Renal cortex interstitium (tissue), 11 donors: Measurements from ENCODE around the gene FYN. TPM values are rescaled to one million over a fixed set of nuclear protein-coding genes. Genes with fewer than 3 reads are reported as not detected.

Experiments
- DNase-seq, 11 donors: peaks; one replicate each; pipeline ENCODE4 v3.0.0-alpha.2; 2013; ENCODE audit warnings: low read depth in 9 of 11, low spot score in 4 of 11; ENCODE audit errors: extremely low read depth in 1 of 11
- polyA plus RNA-seq, 3 donors: library from polyadenylated mRNA; unstranded; fragments of 120-200 nt; gene quantifications; one replicate each; pipeline ENCODE4 v1.2.1, GENCODE V29; 2013; ENCODE audit not compliant: insufficient read length in 3 of 3

The FYN gene
- polyA plus RNA-seq, 3 donors = 137 to 177 (median 176) TPM

DNA sequence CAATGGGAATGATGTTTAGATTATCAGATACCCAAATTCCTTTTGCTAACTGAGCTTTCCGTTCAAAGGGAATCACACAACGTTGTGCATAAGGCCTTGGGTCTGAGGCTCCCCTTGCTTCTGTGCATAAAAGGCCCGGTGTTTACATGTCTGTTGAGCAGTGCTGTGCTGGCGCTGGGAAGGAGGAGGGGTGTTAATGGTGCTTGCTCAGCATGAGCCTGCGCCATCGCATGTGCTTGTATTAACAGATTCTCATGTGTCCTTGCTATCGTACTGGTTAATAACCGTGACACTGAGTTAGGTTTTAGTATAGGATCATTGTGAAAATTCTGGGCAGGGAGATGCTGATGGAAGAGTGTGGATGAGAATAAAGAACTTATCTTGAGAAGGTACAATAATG lies 205.3 kb downstream of the FYN start:
- no peak for DNase-seq

GRCh38 chr6:111666847-111667246 lies 206.4 kb downstream of the FYN start:
- no peak for DNase-seq

GRCh38 chr6:111664565-111665030 lies 208.7 kb downstream of the FYN start:
- DNase-seq = no peak

DNA sequence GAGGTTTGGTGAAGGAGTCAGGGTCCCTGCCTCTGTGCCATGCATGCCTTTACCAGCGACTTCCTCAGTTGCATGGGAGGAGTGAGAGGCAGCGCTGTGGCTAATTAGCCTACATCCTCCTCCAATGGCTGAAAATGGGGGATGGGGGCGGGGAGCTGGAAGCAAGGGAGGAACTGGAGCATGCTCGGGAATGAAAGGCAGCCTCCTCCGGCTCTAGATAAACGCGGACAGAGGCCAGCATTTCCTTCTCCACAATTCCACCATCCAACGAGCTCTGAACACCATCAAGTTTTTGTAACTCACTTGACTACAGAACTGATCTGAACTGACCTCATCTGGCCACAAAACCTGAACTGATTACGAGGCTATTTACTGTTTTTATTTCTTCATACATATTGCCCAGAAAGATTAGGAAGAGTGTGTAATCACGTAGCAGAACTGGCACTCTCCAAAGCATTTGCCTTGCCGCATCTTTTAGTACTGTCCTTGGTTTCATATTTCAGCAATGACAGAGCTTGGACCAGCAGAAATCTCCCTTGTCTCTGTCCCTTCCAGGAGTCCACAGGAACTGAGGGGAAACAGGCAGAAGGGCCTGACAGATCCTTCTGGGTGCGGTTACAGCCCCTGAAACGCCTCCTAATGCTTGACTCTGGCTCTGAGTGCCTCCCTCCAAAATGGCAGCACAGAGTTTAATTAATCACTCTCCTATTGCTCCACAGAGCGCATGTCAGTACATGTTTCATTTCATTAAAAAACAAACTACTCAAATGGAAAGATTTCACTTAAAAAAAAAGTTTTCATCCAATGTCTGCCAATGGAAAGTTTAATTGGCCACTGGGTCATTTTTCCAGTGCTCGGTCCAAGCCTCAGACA lies 209.3 kb downstream of the FYN start:
- peak in 7 of 11 donors; percentile 61 to 87 (median 74) for DNase-seq

DNA sequence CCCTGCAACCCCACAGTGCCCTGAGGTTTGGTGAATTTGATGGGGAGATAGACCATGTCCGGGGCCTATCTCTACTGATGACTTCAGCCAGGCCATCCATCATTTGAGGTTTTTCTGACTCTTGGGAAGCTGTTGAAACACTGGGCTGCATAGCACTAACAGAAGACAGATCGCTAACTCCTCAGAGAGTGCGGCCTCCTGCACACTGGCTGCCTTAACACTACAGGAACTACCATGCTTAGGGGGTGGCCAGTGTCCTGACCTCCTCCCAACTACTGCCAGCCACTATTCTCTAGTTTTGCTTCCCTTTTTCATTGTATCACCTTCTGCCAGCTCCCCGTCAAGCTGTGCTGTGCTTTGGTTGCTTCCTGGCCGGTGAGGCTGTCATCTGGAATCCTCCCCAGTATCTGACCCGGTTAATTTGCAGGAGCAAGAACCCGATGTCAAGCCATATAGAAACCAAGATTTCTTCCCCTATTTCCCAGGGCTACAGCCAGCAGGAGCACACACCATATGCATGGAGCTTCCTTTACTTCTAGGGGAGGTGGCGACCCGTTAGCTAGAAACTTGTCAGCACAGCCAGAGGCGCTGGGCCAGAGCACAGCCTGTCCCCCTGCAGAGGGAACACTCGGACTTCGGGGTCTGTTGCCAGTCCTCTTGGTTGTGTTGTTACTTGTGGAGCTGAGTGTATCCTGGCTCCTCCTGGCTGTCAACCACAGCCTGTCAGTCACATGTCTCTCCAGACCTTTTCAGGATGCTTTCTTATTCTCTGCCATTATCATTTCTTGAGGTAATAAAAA lies 210.3 kb downstream of the FYN start:
- DNase-seq = no peak

DNA sequence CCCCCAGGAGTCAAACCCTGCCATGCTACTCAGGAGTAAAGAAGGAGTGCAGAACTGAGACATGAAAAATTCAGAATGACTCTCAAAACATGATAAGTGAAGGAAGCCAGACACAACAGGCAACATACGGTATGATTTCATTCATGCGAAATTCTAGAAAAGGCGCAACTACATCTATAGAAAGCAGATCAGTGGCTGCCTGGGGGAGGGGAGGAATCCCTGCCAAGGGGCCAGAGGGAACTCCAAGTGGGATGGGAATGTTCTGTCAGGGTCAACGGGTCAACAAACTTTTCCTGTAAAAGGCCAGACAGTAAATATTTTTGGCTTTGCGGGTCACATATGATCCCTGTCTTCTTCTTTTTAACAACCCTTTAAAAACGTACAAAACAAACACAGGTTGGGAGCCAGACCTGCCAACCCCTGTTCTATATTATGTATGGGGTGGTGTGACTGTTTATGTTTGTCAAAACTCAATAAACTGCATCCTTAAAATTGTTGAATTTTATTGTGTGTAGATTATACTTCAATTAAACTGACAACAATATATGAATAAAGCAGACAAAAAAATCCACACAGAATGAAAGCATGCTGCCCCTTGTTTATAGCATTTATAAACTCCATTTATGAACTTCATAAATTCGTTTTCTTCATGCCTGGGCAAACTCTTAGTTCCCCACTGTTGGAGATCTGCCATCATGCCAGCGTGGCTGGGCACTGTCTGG lies 211.0 kb downstream of the FYN start:
- DNase-seq = no peak

DNA sequence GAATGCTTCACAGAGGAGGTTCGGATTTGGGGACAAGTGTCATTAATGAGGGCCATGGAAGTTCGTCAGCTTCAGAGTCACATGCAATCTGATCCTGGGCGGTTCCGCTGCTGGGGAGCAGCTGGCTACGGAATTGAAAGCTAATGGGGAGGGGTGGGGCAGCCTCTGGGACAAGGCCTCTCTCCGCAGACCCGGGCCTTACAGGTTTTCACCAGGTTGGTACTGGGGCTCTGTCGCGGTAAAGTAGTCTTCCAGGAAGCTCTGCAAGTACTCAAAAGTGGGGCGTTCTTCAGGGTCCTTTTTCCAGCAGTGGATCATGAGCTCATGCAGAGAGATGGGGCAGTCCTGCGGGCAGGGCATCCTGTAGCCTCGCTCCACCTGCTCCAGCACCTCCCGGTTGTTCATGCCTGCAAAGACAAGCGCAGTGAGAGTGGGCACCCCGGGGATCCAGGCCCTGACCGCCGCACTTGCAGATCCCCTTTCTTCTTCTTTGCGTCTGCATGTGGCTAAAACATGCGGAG lies 211.7 kb downstream of the FYN start:
- no peak for DNase-seq

GRCh38 chr6:111660531-111660930 lies 212.7 kb downstream of the FYN start:
- no peak for DNase-seq

- no peak for DNase-seq
These were observed 214.6 kb downstream of the FYN start for GRCh38 chr6:111658462-111659154.

GRCh38 chr6:111657146-111657545 lies 216.1 kb downstream of the FYN start:
- DNase-seq = no peak

DNA sequence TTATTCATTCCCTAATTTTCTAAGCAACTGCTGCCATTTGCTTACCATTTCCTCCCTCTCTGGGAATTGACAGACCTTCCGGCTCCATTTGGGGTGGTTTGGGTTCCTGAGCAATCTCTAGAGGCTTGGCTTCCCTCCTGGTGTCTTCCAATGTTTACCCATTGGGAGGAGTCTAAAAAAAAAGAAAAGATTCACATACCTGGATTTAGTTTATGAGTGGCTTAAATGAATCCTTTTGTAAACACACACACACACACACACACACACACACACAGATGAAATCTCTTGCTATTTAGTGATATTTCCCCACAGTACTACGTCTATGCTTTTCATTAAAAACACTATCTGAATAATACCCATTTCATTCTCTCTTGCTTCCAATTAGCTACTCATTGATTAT lies 219.3 kb downstream of the FYN start:
- no peak for DNase-seq

DNA sequence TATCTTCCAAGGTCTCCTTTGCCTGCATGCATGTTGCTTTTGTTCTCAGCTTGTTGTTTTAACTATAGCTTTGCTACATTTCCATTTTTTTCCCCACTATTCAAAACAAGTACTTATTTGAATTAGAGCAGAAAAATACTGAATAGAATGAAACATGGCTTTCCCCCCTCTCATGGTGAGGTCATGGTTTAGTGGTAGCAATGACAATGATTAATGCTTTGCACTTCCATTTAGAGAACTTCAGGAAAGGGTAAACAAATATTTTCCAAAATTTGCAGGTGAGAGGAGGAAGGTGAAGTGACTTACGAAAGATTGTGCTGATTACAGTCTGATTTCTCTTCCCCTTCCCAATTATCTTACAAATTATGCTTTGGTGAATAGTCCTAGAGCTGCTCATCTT lies 219.8 kb downstream of the FYN start:
- DNase-seq = no peak

- DNase-seq = no peak
These were observed 221.1 kb downstream of the FYN start for GRCh38 chr6:111652156-111652555.

DNA sequence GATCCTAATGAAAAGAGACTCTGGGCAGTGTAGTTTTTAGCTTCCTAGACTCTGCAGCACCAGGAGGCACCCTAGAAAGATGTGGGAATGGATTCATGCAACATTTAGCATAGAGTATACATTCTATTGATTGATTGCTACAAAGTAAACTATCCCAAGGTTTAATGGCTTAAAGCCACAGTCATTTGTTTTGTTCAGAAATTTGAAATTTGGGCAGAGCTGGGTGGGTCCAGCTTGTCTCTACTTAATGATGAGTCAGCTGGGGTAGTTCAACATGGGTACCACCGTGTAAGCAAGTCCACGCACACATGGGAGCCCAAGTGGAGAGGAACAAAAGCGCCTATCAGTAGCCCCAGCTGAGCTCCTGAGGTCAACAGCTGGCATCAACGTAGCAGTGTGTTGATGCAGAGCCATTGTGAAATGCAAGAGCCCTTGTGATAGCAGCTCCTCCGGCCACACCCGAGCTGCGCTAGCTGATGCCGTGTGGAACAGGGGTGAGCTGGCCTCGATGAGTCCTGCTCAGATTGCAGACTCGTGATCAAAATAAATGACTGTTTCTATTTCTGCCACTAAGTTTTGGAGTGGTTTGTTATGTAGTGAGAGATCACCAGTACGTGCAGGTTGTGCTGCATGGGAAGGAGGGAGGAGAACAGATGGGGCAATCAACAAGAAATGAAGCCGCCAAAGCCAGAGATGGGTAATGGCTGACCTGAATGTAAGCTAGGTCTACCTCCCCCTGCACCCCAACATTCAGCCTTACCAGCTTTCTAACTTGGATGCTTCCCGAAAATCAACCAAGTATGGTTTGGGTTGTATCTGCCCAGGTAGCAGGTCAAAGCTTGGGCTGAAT lies 221.8 kb downstream of the FYN start:
- DNase-seq = no peak

DNA sequence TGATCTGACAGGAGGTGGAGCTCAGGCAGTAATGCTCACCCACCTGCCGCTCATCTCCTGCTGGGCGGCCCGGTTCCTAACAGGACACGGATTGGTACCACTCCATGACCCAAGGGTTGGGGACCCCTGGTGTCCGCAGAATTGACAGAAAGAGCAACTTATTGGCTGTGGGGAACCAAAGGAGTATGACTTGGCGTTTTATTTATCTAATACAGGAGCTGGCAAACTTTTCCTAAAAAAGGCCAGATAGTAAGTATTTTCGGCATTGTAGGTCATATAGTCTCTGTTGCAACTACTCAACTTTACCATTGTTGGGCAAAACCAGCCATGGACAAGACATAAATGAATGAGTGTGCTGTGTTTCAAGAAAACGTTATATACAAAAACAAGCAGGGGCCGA lies 223.2 kb downstream of the FYN start:
- no peak for DNase-seq

GRCh38 chr6:111648100-111648499 lies 225.2 kb downstream of the FYN start:
- DNase-seq = no peak

GRCh38 chr6:111646942-111647341 lies 226.3 kb downstream of the FYN start:
- DNase-seq = no peak

GRCh38 chr6:111646034-111646433 lies 227.2 kb downstream of the FYN start:
- no peak for DNase-seq
